Neuronal stem cell (in vitro differentiated cells): ENCODE measurements around the gene LTBP1.

ENCODE experiments used
- DNase-seq: peaks from one replicate; pipeline ENCODE4 v3.0.0-alpha.2; 2013; ENCODE audit warnings: low spot score
- H2AFZ ChIP-seq: one replicate; pipeline ENCODE4 v1.6.1; 2013; ENCODE audit warnings: mild to moderate bottlenecking, low read length, inconsistent platforms
- H2AK5ac ChIP-seq: 2 replicates; pipeline ENCODE4 v1.6.1; 2013; ENCODE audit warnings: low read depth, mild to moderate bottlenecking, inconsistent platforms, low read length, moderate library complexity, mixed read lengths
- H2BK120ac ChIP-seq: 2 replicates; pipeline ENCODE4 v1.6.1; 2013; ENCODE audit warnings: low read depth, mild to moderate bottlenecking, inconsistent platforms, low read length, moderate library complexity, mixed read lengths
- H2BK12ac ChIP-seq: one replicate; pipeline ENCODE4 v1.6.1; 2013; ENCODE audit warnings: low read length, inconsistent platforms
- H2BK15ac ChIP-seq: 2 replicates; pipeline ENCODE4 v1.6.1; 2013; ENCODE audit warnings: mild to moderate bottlenecking, low read length, inconsistent platforms, mixed read lengths
- H2BK5ac ChIP-seq: one replicate; pipeline ENCODE4 v1.6.1; 2013; ENCODE audit warnings: inconsistent platforms, mild to moderate bottlenecking, low read length, moderate library complexity
- H3K14ac ChIP-seq: one replicate; pipeline ENCODE4 v1.6.1; 2013; ENCODE audit warnings: low read length, inconsistent platforms
- H3K18ac ChIP-seq: 2 replicates; pipeline ENCODE4 v1.6.1; 2013; ENCODE audit warnings: low read length, inconsistent platforms
- H3K23ac ChIP-seq: 2 replicates; pipeline ENCODE4 v1.6.1; 2013; ENCODE audit warnings: low read depth, mild to moderate bottlenecking, mixed read lengths, low read length, inconsistent platforms; ENCODE audit not compliant: poor library complexity
- H3K27ac ChIP-seq: replicated peaks from 3 replicates; pipeline ENCODE4 v1.5.1; 2013; ENCODE audit warnings: low read length, inconsistent platforms
- H3K27me3 ChIP-seq, 3 experiments: 2 replicates each; pipeline ENCODE4 v1.6.1; 2013; ENCODE audit warnings: low read length in 3 of 3, mild to moderate bottlenecking in 2 of 3, inconsistent platforms in 1 of 3, low read depth in 1 of 3, mixed read lengths in 1 of 3, moderate library complexity in 1 of 3; ENCODE audit not compliant: control insufficient read depth in 3 of 3, insufficient read depth in 3 of 3
- H3K36me3 ChIP-seq, 2 donors: replicated peaks in 1 of 2; 2 replicates each; pipeline ENCODE4 v1.6.1; 2013; ENCODE audit warnings: low read length in 2 of 2; ENCODE audit not compliant: control insufficient read depth in 2 of 2, insufficient read depth in 2 of 2
- H3K4ac ChIP-seq: 2 replicates; pipeline ENCODE4 v1.6.1; 2013; ENCODE audit warnings: inconsistent platforms, mild to moderate bottlenecking, low read length, moderate library complexity
- H3K4me1 ChIP-seq, 2 donors: 1 replicate in 1 of 2; 2 replicates in 1 of 2; pipeline ENCODE4 v1.6.1; 2013; ENCODE audit warnings: low read length in 2 of 2, low read depth in 1 of 2; ENCODE audit not compliant: control insufficient read depth in 2 of 2, insufficient read depth in 1 of 2
- H3K4me2 ChIP-seq: one replicate; pipeline ENCODE4 v1.6.1; 2013; ENCODE audit warnings: mild to moderate bottlenecking, low read length, inconsistent platforms; ENCODE audit not compliant: insufficient read depth, poor library complexity, severe bottlenecking
- H3K4me3 ChIP-seq, 2 donors: 2 replicates each; pipeline ENCODE4 v1.5.1; 2013; ENCODE audit warnings: low read length in 2 of 2, mild to moderate bottlenecking in 2 of 2, inconsistent platforms in 1 of 2, moderate library complexity in 1 of 2
- H3K79me1 ChIP-seq: one replicate; pipeline ENCODE4 v1.6.1; 2013; ENCODE audit warnings: low read depth, mild to moderate bottlenecking, inconsistent platforms, low read length, moderate library complexity
- H3K9ac ChIP-seq: one replicate; pipeline ENCODE4 v1.6.1; 2013; ENCODE audit warnings: mild to moderate bottlenecking, low read depth, low read length, inconsistent platforms; ENCODE audit not compliant: poor library complexity
- H3K9me3 ChIP-seq, 2 donors: replicated peaks in 1 of 2; 2 replicates each; pipeline versions ENCODE3 to v1.6.1; 2013; ENCODE audit warnings: low read length in 2 of 2, mild to moderate bottlenecking in 2 of 2, inconsistent platforms in 1 of 2, low read depth in 1 of 2, mixed read lengths in 1 of 2, moderate library complexity in 1 of 2; ENCODE audit not compliant: control insufficient read depth in 2 of 2, insufficient read depth in 1 of 2
- H4K8ac ChIP-seq: one replicate; pipeline ENCODE4 v1.6.1; 2013; ENCODE audit warnings: low read depth, mild to moderate bottlenecking, inconsistent platforms, low read length, moderate library complexity
- H4K91ac ChIP-seq: one replicate; pipeline ENCODE4 v1.6.1; 2013; ENCODE audit warnings: low read length, low read depth, mild to moderate bottlenecking, inconsistent platforms; ENCODE audit not compliant: poor library complexity
- WGBS, 2 donors: extraction: QIAGEN DNeasy Blood & Tissue Kit; methylation state at CpG; one replicate each; pipeline ENCODE4 v1.1.7; 2013; ENCODE audit warnings: missing lambda C conversion rate in 2 of 2, mixed read lengths in 1 of 2; ENCODE audit not compliant: insufficient read length in 2 of 2, insufficient replicate concordance in 1 of 2; ENCODE audit errors: extremely low coverage in 2 of 2; 5-methylcytosine and 5-hydroxymethylcytosine counted together

Gene LTBP1

GRCh38 chr2:33093283-33093993 is 146.7 kb downstream of the LTBP1 start:
- Histone ChIP-seq H4K8ac (no peak overlapping the region), H4K91ac (no peak overlapping the region), H3K23ac (no peak overlapping the region), H3K9ac (no peak overlapping the region), H2AK5ac (no peak overlapping the region), H3K27me3 (no peaks in the 10 kb centered on the region), H2AFZ (no peak overlapping the region), H3K36me3 (no peaks in the 10 kb centered on the region), H3K4ac (no peak overlapping the region), H2BK12ac (no peak overlapping the region), H2BK120ac (no peak overlapping the region), H3K27ac (no peak overlapping the region), H3K18ac (no peak overlapping the region), H3K4me1 (no peaks in the 10 kb centered on the region), H2BK15ac (no peak overlapping the region), H2BK5ac (no peak overlapping the region), H3K14ac (no peak overlapping the region), H3K9me3 (no peaks in the 10 kb centered on the region), H3K4me2 (no peak overlapping the region), H3K79me1 (peaks cover 3% of the 10 kb centered on the region), H3K4me3 (no peak overlapping the region)
- no CpG with 5 or more reads among the region's 6 CpGs for WGBS, 2 donors
- DNase-seq = no peak

GRCh38 chr2:33094303-33094702 is 147.6 kb downstream of the LTBP1 start:
- H2BK120ac ChIP-seq = no peak overlapping the region
- no peak overlapping the region for H3K4ac ChIP-seq
- H3K9ac ChIP-seq = no peak overlapping the region
- no peak overlapping the region for H2AK5ac ChIP-seq
- H2BK12ac ChIP-seq = no peak overlapping the region
- WGBS, 2 donors = no CpG with 5 or more reads among the region's 1 CpG
- H2AFZ ChIP-seq = no peak overlapping the region
- H3K23ac ChIP-seq = no peak overlapping the region
- H3K79me1 ChIP-seq = peaks cover 3% of the 10 kb centered on the region
- no peak for DNase-seq
- no peaks in the 10 kb centered on the region for H3K36me3 ChIP-seq
- no peak overlapping the region for H4K8ac ChIP-seq
- no peak overlapping the region for H4K91ac ChIP-seq
- H3K27me3 ChIP-seq = no peaks in the 10 kb centered on the region
- no peak overlapping the region for H3K18ac ChIP-seq
- no peak overlapping the region for H3K4me2 ChIP-seq
- H2BK15ac ChIP-seq = no peak overlapping the region
- H3K4me1 ChIP-seq = no peaks in the 10 kb centered on the region
- no peaks in the 10 kb centered on the region for H3K9me3 ChIP-seq
- H2BK5ac ChIP-seq = no peak overlapping the region
- H3K14ac ChIP-seq = no peak overlapping the region
- H3K4me3 ChIP-seq = no peak overlapping the region
- H3K27ac ChIP-seq = no peak overlapping the region

DNA sequence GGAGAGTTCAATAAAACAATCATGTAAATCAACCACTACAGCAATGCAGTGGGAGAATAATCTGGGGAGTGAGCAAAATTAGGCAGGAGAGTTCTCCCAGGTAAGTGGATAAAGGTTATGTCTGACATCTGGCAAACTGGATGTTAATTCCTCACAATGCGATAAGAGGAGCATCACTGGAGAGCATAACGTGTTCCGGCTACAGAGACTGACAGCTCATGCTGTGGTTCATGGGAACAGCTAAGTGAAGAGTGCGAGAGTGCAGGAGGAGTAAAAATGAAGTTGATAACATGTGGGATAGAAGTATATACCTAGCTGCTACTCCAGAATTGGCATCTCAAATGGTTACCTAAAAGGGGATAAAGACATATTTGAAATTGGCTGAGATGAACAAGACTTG is 153.2 kb downstream of the LTBP1 start:
- Histone ChIP-seq H3K9ac (no peak overlapping the region), H2BK120ac (no peak overlapping the region), H4K8ac (no peak overlapping the region), H3K23ac (no peak overlapping the region), H3K4me1 (no peaks in the 10 kb centered on the region), H2AFZ (no peak overlapping the region), H3K79me1 (no peaks in the 10 kb centered on the region), H3K4me2 (no peak overlapping the region), H2AK5ac (no peak overlapping the region), H3K4ac (no peak overlapping the region), H3K18ac (no peak overlapping the region), H3K14ac (no peak overlapping the region), H3K4me3 (no peak overlapping the region), H2BK12ac (no peak overlapping the region), H2BK5ac (no peak overlapping the region), H3K27me3 (no peaks in the 10 kb centered on the region), H3K27ac (no peak overlapping the region), H4K91ac (no peak overlapping the region), H3K36me3 (no peaks in the 10 kb centered on the region), H3K9me3 (peaks cover 0 to 2% of the 10 kb centered on the region in 2 donors), H2BK15ac (no peak overlapping the region)
- no peak for DNase-seq
- WGBS, 2 donors = no CpG with 5 or more reads among the region's 4 CpGs

GRCh38 chr2:33100921-33101320 is 154.2 kb downstream of the LTBP1 start:
- H3K23ac ChIP-seq = no peak overlapping the region
- H2AK5ac ChIP-seq = no peak overlapping the region
- H2BK5ac ChIP-seq = no peak overlapping the region
- H3K79me1 ChIP-seq = no peaks in the 10 kb centered on the region
- H3K14ac ChIP-seq = no peak overlapping the region
- no peak overlapping the region for H2BK120ac ChIP-seq
- H3K27ac ChIP-seq = no peak overlapping the region
- H3K4me3 ChIP-seq = no peak overlapping the region
- H3K27me3 ChIP-seq = no peaks in the 10 kb centered on the region
- H3K9ac ChIP-seq = no peak overlapping the region
- DNase-seq = no peak
- no peak overlapping the region for H2AFZ ChIP-seq
- no peak overlapping the region for H2BK12ac ChIP-seq
- H4K91ac ChIP-seq = no peak overlapping the region
- H3K4me2 ChIP-seq = no peak overlapping the region
- H3K36me3 ChIP-seq = no peaks in the 10 kb centered on the region
- H3K9me3 ChIP-seq = peaks cover 0 to 2% of the 10 kb centered on the region in 2 donors
- no peak overlapping the region for H3K18ac ChIP-seq
- no peaks in the 10 kb centered on the region for H3K4me1 ChIP-seq
- no peak overlapping the region for H4K8ac ChIP-seq
- H2BK15ac ChIP-seq = no peak overlapping the region
- no peak overlapping the region for H3K4ac ChIP-seq
